Small intestine (tissue), 7 donors: Measurements from ENCODE around the gene IL6R. TPM values are rescaled to one million over a fixed set of nuclear protein-coding genes. Genes with fewer than 3 reads are reported as not detected.

Experiments
- DNase-seq, 2 donors: peaks; one replicate each; pipeline versions ENCODE4 v3.0.0 to v3.0.0-alpha.2; 2013
- FAIRE-seq: peaks from 2 replicates; lab custom pipeline; 2012; peaks lifted over from hg19 to GRCh38; lab: Jason Lieb, UNC
- H3K27ac ChIP-seq, 3 donors: one replicate each; pipeline ENCODE4 v1.5.1; 2013; ENCODE audit warnings: low read length in 2 of 3, mild to moderate bottlenecking in 2 of 3, control low read depth in 1 of 3, inconsistent platforms in 1 of 3, low read depth in 1 of 3, moderate library complexity in 1 of 3
- H3K27me3 ChIP-seq, 3 donors: one replicate each; pipeline ENCODE4 v1.6.1; 2013; ENCODE audit warnings: low read length in 3 of 3, inconsistent platforms in 1 of 3; ENCODE audit not compliant: control insufficient read depth in 3 of 3, insufficient read depth in 3 of 3
- H3K36me3 ChIP-seq, 3 donors: one replicate each; pipeline ENCODE4 v1.6.1; 2013; ENCODE audit warnings: low read length in 3 of 3, inconsistent platforms in 1 of 3, low read depth in 1 of 3, mild to moderate bottlenecking in 1 of 3, moderate library complexity in 1 of 3; ENCODE audit not compliant: control insufficient read depth in 3 of 3, insufficient read depth in 2 of 3
- H3K4me1 ChIP-seq, 3 donors: one replicate each; pipeline ENCODE4 v1.6.1; 2013; ENCODE audit warnings: low read length in 2 of 3, inconsistent platforms in 1 of 3, low read depth in 1 of 3, mild to moderate bottlenecking in 1 of 3, moderate library complexity in 1 of 3; ENCODE audit not compliant: control insufficient read depth in 3 of 3, insufficient read depth in 2 of 3
- H3K4me3 ChIP-seq, 3 donors: one replicate each; pipeline ENCODE4 v1.5.1; 2013; ENCODE audit warnings: low read length in 3 of 3, control low read depth in 1 of 3, inconsistent platforms in 1 of 3, low read depth in 1 of 3, mild to moderate bottlenecking in 1 of 3, moderate library complexity in 1 of 3
- H3K9me3 ChIP-seq, 2 donors: one replicate each; pipeline ENCODE4 v1.6.1; 2013; ENCODE audit warnings: low read depth in 1 of 2, low read length in 1 of 2; ENCODE audit not compliant: control insufficient read depth in 2 of 2, insufficient read depth in 1 of 2
- WGBS, 3 donors: extraction: QIAGEN DNeasy Blood & Tissue Kit; methylation state at CpG; one replicate each; pipeline ENCODE4 v1.1.7; 2013; 5-methylcytosine and 5-hydroxymethylcytosine counted together
- polyA plus RNA-seq, 4 donors: library from polyadenylated mRNA; stranded (reverse) in 3 of 4; unstranded in 1 of 4; fragments of 200-250 nt in 3 of 4; fragments of 120-200 nt in 1 of 4; gene quantifications; one replicate each; pipeline versions ENCODE4 v1.2.1 to v1.2.3, GENCODE V29; 2013
- donor health status: healthy with polysubstance abuse.
- donor health status: control.
- donor health status: control.
- donor health status: Bipolar disorder and iron deficiency.
- donor health status: healthy.

The IL6R gene
- polyA plus RNA-seq, 4 donors = 8.8 to 21.2 (median 11.2) TPM

DNA sequence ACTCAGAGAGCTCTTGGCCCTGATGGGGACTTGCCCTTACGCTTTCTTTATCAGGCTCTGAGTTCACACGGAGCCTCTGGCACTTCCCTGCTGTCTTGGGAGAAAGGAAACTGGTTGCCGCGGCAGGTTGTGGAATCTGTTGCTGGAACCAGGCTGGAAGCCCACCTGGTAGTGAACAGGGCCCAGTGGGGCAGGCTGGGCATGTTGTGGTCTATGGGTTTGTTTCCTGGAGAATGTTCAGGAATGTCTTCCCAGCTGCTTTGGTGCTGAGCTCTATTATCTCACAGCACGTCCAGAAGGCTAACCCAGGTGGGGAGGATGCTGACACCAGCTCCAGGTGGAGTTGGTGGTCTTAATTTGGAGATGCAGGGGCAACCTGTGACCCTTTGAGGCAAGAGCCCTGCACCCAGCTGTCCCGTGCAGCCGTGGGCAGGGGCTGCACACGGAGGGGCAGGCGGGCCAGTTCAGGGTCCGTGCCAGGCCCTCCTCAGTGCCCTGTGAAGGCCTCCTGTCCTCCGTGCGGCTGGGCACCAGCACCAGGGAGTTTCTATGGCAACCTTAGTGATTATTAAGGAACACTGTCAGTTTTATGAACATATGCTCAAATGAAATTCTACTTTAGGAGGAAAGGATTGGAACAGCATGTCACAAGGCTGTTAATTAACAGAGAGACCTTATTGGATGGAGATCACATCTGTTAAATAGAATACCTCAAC lies 63.5 kb downstream of the IL6R start:
- WGBS, 3 donors = 59 to 72% (median 61%) methylated on average over 12 of the region's 12 CpGs
- H3K9me3 ChIP-seq = no peaks in the 10 kb centered on the region
- H3K4me3 ChIP-seq = no peak overlapping the region
- FAIRE-seq = no peak
- H3K36me3 ChIP-seq = peaks cover 0 to 5% (median 0%) of the 10 kb centered on the region in 3 donors
- DNase-seq = no peak
- H3K27ac ChIP-seq = no peak overlapping the region
- no peaks in the 10 kb centered on the region for H3K27me3 ChIP-seq
- no peaks in the 10 kb centered on the region for H3K4me1 ChIP-seq

DNA sequence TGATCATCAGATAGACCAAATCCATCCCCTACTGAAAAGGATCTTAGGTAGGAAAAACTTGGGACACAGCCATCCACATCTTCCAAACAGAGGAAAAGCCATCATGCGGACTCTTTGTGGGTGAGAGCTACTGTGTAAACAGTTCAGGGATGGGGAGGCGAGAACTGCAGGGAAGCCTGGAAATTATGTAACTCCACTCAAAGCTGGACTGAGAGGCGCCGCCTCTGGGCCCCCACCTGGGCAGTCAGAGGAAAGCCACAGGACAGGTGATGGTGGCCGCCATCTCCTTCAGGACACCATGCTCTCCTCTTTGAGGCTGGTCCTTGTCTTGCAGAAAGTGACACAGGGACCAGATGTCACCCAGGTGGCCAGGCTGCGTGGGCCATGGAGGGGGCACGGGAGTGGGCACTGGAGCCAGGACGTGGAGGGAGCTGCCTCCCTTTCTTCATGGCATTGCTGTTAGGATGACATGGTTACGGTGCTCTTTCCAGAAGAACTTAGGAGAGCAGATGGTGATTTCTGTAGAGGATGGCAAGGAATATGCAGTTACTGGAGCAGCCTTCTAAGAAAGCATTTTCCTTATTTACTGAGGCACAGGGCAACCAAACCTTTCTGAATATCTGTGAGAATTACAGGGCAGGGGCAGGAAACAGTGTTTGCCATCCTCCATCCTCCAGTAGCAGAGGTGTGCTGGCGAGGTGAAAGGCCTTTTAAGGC lies 64.9 kb downstream of the IL6R start:
- Histone ChIP-seq H3K4me1 (no peaks in the 10 kb centered on the region), H3K36me3 (peaks cover 0 to 5% (median 0%) of the 10 kb centered on the region in 3 donors), H3K4me3 (no peak overlapping the region), H3K9me3 (no peaks in the 10 kb centered on the region), H3K27me3 (no peaks in the 10 kb centered on the region), H3K27ac (no peak overlapping the region)
- FAIRE-seq (no peak), DNase-seq (no peak)
- WGBS, 3 donors = 91 to 94% (median 91%) methylated on average over 10 of the region's 10 CpGs

DNA sequence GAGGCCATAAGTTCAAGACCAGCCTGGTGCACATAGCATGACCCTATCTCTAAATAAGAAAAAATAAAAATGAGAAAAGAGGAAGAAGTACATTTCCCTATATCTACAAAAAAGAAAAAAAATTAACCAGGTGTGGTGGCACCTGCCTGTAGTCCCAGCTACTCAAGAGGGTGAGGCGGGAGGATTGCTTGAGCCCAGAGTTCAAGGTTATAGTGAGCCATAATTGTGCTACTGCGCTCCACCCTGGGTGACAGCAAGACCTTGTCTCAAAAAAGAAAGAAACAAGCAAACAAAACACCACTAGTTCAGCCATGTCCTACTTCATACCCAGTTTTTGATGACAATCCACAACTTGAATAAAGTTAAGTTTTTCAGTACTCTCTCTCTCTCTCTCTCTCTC lies 66.2 kb downstream of the IL6R start:
- no peaks in the 10 kb centered on the region for H3K9me3 ChIP-seq
- 18 to 58% (median 43%) methylated on average over 2 of the region's 2 CpGs for WGBS, 3 donors
- no peaks in the 10 kb centered on the region for H3K36me3 ChIP-seq
- FAIRE-seq (no peak), DNase-seq (peak; percentile 34 to 71)
- H3K27ac ChIP-seq = no peak overlapping the region
- H3K4me1 ChIP-seq = no peaks in the 10 kb centered on the region
- no peak overlapping the region for H3K4me3 ChIP-seq
- H3K27me3 ChIP-seq = no peaks in the 10 kb centered on the region

DNA sequence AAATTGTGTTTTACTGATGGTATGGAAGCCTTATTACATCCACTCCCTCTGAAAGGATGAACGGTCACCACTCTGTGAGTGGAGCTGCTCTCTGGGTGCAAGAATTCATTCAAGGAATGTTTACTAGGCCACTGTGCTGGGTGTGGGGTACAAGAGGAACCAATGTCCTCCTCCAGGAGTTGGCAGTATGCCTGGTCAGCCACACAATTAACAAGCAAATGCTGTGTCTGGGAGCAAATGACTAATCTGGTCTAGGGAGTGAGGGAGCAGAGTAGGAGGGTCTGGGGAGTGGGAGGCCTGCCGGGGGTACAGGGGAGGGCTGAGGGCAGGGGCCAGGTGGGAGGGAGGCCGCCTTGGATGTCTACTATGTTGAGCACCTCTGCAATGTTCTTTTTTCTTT lies 69.7 kb downstream of the IL6R start:
- Histone ChIP-seq H3K27me3 (no peaks in the 10 kb centered on the region), H3K27ac (no peak overlapping the region), H3K4me1 (peaks cover 0 to 4% (median 0%) of the 10 kb centered on the region in 3 donors), H3K9me3 (no peaks in the 10 kb centered on the region), H3K36me3 (no peaks in the 10 kb centered on the region), H3K4me3 (no peak overlapping the region)
- 16 to 45% (median 28%) methylated on average over 3 of the region's 3 CpGs for WGBS, 3 donors
- peak in 1 of 2 donors; percentile 93 for DNase-seq
- FAIRE-seq = no peak

DNA sequence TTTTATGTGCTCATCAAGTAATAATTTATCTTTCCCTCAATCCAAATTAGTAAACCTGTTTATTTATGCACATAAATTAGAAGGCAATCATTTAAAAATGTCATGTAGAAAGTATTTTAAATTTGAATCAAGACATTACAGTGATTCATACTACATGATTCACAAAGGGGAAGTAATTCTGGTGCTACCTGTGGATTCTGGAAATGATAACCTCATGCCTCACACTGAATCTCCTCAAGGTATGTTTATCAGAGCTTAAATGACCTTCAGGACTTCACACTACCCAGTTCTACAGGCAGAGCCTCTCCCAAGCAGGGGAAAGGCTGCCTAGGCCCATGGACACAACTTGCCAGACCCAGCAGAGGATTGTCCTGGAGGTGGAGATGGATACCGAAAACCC lies 71.6 kb downstream of the IL6R start:
- Histone ChIP-seq H3K27me3 (no peaks in the 10 kb centered on the region), H3K4me1 (peaks cover 0 to 4% (median 0%) of the 10 kb centered on the region in 3 donors), H3K9me3 (no peaks in the 10 kb centered on the region), H3K36me3 (no peaks in the 10 kb centered on the region), H3K4me3 (no peak overlapping the region), H3K27ac (peak overlapping the region in 1 of 3 donors; percentile 60)
- 88 to 100% (median 95%) methylated on average over 1 of the region's 1 CpG for WGBS, 3 donors
- FAIRE-seq (no peak), DNase-seq (peak in 1 of 2 donors; percentile 68)

DNA sequence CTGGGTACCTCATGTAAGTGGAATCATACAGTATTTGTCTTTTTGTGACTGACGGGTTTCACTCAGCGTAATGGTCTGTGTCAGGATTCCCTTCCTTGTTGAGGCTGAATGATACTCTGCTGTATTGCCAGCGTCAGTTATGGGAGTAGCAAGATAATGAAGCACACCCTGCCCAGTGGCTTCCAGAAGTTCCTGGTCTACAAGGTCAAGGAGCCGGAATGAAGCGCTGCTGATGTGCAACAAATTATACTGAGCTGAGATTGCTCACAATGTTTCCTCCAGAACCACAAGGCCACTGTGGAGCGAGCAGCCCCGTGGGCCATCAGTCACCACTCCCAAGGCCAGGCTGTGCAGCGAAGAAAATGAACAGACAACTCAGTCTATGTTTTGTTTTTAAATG lies 72.9 kb downstream of the IL6R start:
- H3K4me3 ChIP-seq = no peak overlapping the region
- H3K4me1 ChIP-seq = peaks cover 0 to 4% (median 0%) of the 10 kb centered on the region in 3 donors
- H3K27ac ChIP-seq = peak overlapping the region in 2 of 3 donors; percentile 57 to 60
- FAIRE-seq (no peak), DNase-seq (peak; percentile 65 to 95)
- WGBS, 3 donors = 17 to 65% (median 30%) methylated on average over 8 of the region's 8 CpGs
- no peaks in the 10 kb centered on the region for H3K9me3 ChIP-seq
- H3K27me3 ChIP-seq = no peaks in the 10 kb centered on the region
- H3K36me3 ChIP-seq = no peaks in the 10 kb centered on the region

DNA sequence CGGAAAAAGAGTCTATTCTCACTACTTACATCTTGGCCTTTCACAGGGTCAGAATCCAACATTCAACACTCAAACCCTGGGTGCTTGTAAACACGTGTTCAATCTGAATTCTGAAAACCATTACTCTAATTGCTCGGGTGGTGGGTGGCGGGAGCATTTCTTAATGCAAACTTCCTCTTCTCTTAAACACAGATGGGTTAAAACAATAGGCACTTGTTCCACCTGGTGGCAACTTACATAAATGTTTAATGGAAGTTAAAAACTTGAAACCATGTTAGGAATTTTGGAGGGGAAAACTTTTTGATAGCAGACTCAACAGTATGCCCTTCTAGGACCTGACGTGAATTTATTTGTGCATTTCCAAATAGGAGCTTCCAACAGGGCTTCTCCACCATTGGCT lies 73.5 kb downstream of the IL6R start:
- peak; percentile 41 to 63 for DNase-seq
- Histone ChIP-seq H3K27ac (peak overlapping the region in 1 of 3 donors; percentile 60), H3K27me3 (no peaks in the 10 kb centered on the region), H3K4me3 (no peak overlapping the region), H3K9me3 (no peaks in the 10 kb centered on the region), H3K4me1 (peaks cover 0 to 4% (median 0%) of the 10 kb centered on the region in 3 donors), H3K36me3 (no peaks in the 10 kb centered on the region)
- no peak for FAIRE-seq
- WGBS, 3 donors = 11 to 42% (median 20%) methylated on average over 5 of the region's 5 CpGs

DNA sequence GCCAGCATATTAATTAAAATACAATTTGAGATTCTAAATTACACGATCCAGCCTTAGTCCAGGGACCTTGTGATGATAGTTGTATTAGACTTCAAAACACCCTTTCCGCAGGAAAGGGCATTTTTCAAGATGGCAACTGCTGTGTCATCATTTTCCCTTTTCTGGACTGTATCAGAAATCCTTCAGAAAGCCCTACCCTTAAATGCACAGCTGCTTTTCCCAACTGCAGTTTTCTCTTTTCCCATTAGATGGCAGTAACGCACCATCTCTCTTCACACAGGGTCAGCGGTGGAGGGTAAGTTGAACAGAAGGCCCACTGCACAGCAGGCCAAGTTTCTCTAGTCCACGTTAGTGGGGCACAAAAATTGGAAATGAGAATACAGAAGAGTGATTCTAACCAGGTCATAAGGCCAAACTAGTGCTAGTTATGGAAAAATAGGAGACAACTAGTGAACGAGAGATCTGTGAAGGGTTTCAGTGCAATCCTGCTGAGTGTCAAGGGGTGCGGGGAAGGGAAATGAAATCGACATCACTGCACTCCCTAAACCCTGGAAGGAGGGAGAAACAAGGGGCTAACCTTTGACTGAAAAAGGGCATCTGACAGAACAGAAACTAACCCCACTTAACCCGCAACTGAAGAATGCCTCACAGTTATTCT lies 74.8 kb downstream of the IL6R start:
- FAIRE-seq = no peak
- H3K36me3 ChIP-seq = no peaks in the 10 kb centered on the region
- H3K27ac ChIP-seq = no peak overlapping the region
- no peaks in the 10 kb centered on the region for H3K9me3 ChIP-seq
- H3K27me3 ChIP-seq = no peaks in the 10 kb centered on the region
- no peak overlapping the region for H3K4me3 ChIP-seq
- DNase-seq = peak; percentile 82 to 86
- peaks cover 0 to 4% (median 0%) of the 10 kb centered on the region in 3 donors for H3K4me1 ChIP-seq
- 37 to 42% (median 38%) methylated on average over 9 of the region's 9 CpGs for WGBS, 3 donors
